GM10266 (cell line): Measurements from ENCODE around the gene COL5A1.

Source experiments
- DNase-seq: peaks from one replicate; pipeline ENCODE4 v3.0.0; 2012; ENCODE audit errors: extremely low spot score
- CTCF ChIP-seq: IDR thresholded peaks from 2 replicates; pipeline ENCODE4 v1.5.1; 2012; ENCODE audit warnings: mild to moderate bottlenecking, low read depth; ENCODE audit not compliant: control insufficient read depth, insufficient read depth; ENCODE audit errors: missing control alignments

Gene COL5A1

GRCh38 chr9:134728801-134729495 lies 87.3 kb downstream of the COL5A1 start:
- TF ChIP-seq CTCF, result no peak

GRCh38 chr9:134730011-134730760 lies 88.6 kb downstream of the COL5A1 start:
- no peak for TF ChIP-seq CTCF
- DNase-seq, result no peak

More at GRCh38 chr9:134728801-134729495, 87.3 kb downstream of the COL5A1 start:
- DNase-seq, result no peak

GRCh38 chr9:134730761-134731496 lies 89.3 kb downstream of the COL5A1 start:
- TF ChIP-seq CTCF, result no peak
- DNase-seq, result no peak

GRCh38 chr9:134731497-134732391 lies 90.1 kb downstream of the COL5A1 start:
- no peak for DNase-seq
- TF ChIP-seq CTCF, result no peak

- no peak for DNase-seq
- TF ChIP-seq CTCF, result no peak
Measured at GRCh38 chr9:134732392-134733110, 90.9 kb downstream of the COL5A1 start.
